OCI-LY7 (cell line): Measurements from ENCODE around the gene PDE11A. TPM values are rescaled to one million over a fixed set of nuclear protein-coding genes. Genes with fewer than 3 reads are reported as not detected.

Source experiments
- BruUV-seq: library from RNA; stranded (reverse); fragments of 400-500 nt; replicated peaks from 2 replicates; lab custom pipeline; 2021; lab: Mats Ljungman, UMichigan
- CTCF ChIA-PET: fragments of 300-600 bp; sonication (Branson Sonifier 250); formaldehyde crosslinking; loops from one replicate; lab custom pipeline; 2022; ENCODE audit warnings: antibody characterized with exemption; ENCODE audit not compliant: unreplicated experiment; lab: Charles Lee
- POLR2A ChIA-PET: fragments of 300-600 bp; sonication (Branson Sonifier 250); formaldehyde crosslinking; loops from one replicate; lab custom pipeline; 2022; ENCODE audit warnings: antibody characterized with exemption; lab: Charles Lee
- DNase-seq: peaks from one replicate; pipeline ENCODE4 v3.0.0-alpha.2; 2015; ENCODE audit warnings: low spot score
- H2AFZ ChIP-seq: fragments of 200-600 bp; sonication (generic), shearing (Covaris generic); 2 replicates; pipeline ENCODE4 v1.6.1; 2014; ENCODE audit warnings: mild to moderate bottlenecking, antibody characterized with exemption, low read length, moderate library complexity
- H3K27ac ChIP-seq: fragments of 200-600 bp; sonication (generic); 2 replicates; pipeline ENCODE4 v1.5.1; 2014; ENCODE audit warnings: mixed run types, low read depth, mild to moderate bottlenecking, moderate library complexity, low read length, inconsistent platforms; ENCODE audit not compliant: poor library complexity, severe bottlenecking
- H3K36me3 ChIP-seq: fragments of 200-600 bp; sonication (generic); 2 replicates; pipeline ENCODE4 v1.6.1; 2014; ENCODE audit warnings: mild to moderate bottlenecking, antibody characterized with exemption, low read length, moderate library complexity, mixed read lengths; ENCODE audit not compliant: insufficient read depth
- H3K4me1 ChIP-seq: fragments of 200-600 bp; sonication (generic); 2 replicates; pipeline ENCODE4 v1.5.1; 2014; ENCODE audit warnings: mild to moderate bottlenecking, low read length; ENCODE audit not compliant: insufficient read depth, poor library complexity, severe bottlenecking
- H3K4me2 ChIP-seq: fragments of 200-600 bp; sonication (generic); 2 replicates; pipeline ENCODE4 v1.6.1; 2014; ENCODE audit warnings: mild to moderate bottlenecking, low read length
- H3K4me3 ChIP-seq: fragments of 200-600 bp; sonication (generic); 2 replicates; pipeline ENCODE4 v1.5.1; 2014; ENCODE audit warnings: mild to moderate bottlenecking, low read depth, low read length; ENCODE audit not compliant: poor library complexity, severe bottlenecking
- H3K79me2 ChIP-seq: fragments of 200-600 bp; sonication (generic); 2 replicates; pipeline ENCODE4 v1.6.1; 2016; ENCODE audit warnings: low read depth, mild to moderate bottlenecking, low read length, moderate library complexity, mixed read lengths; ENCODE audit not compliant: insufficient read depth
- H3K9me2 ChIP-seq: fragments of 200-600 bp; sonication (generic); 2 replicates; pipeline ENCODE4 v1.6.1; 2016; ENCODE audit warnings: mild to moderate bottlenecking, low read length, mixed read lengths; ENCODE audit not compliant: insufficient read depth
- H3K9me3 ChIP-seq: fragments of 200-600 bp; sonication (generic); 2 replicates; pipeline ENCODE4 v1.6.1; 2014; ENCODE audit warnings: mild to moderate bottlenecking, mixed run types, low read length, mixed read lengths
- H4K20me1 ChIP-seq: fragments of 200-600 bp; sonication (generic); 2 replicates; pipeline ENCODE4 v1.6.1; 2014; ENCODE audit warnings: mild to moderate bottlenecking, antibody characterized with exemption, low read length, moderate library complexity, mixed read lengths; ENCODE audit not compliant: insufficient read depth
- CTCF ChIP-seq: fragments of 200-600 bp; sonication (generic); conservative IDR thresholded peaks from 2 replicates; pipeline ENCODE4 v1.5.1; 2014; ENCODE audit warnings: mild to moderate bottlenecking, antibody characterized with exemption, low read length, moderate library complexity, mixed read lengths
- EZH2phosphoT487 ChIP-seq: fragments of 200-600 bp; sonication (generic); IDR thresholded peaks from 2 replicates; pipeline ENCODE4 v1.6.1; 2018; ENCODE audit warnings: low read depth, borderline replicate concordance, mild to moderate bottlenecking, mixed run types, antibody characterized with exemption, low read length, moderate library complexity, mixed read lengths
- intact Hi-C: fragments of 100-400 bp; cut with micrococcal nuclease; formaldehyde crosslinking; loops from one replicate; pipeline ENCODE4 v1.10.0; 2022; ENCODE audit not compliant: unreplicated experiment
- total RNA-seq, 2 experiments: library from RNA; depleted of rRNA in 1 of 2; stranded (reverse); fragments of >200 nt in 1 of 2; shearing (Covaris generic) in 1 of 2; gene quantifications; 2 replicates each; pipeline ENCODE4 v1.2.3, GENCODE V29; 2014 to 2022

The PDE11A gene
- total RNA-seq, 2 experiments from 2014 or later = 0.03 TPM; not detected in 1

DNA sequence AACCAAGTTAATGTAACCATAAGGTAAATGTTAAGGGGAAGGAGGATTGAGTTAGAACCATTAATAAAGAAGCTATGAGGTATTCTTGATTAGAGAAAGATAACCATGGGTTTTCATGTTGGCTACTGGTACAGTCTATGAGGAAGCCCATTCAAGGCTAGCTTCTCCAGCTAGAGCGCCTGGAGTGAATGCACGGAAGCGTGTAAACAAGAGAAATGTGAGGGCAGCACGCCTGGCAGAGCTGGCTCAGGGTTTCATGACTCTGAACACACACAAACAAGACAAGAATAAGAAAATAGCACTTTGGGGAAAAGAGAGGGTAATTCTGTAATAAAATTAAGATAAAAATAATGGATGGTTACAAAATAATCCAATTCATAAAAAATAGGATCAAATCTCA is 255.3 kb downstream of the PDE11A start:
- intact Hi-C loops = no loop called here
- no peaks in the 10 kb centered on the region for H3K9me2 ChIP-seq
- BruUV-seq = no TSS peak
- no peak overlapping the region for H3K4me3 ChIP-seq
- H3K4me1 ChIP-seq = no peaks in the 10 kb centered on the region
- H3K36me3 ChIP-seq = no peaks in the 10 kb centered on the region
- no peaks in the 10 kb centered on the region for H3K9me3 ChIP-seq
- no peak overlapping the region for H3K27ac ChIP-seq
- ChIA-PET CTCF (no interaction called here), POLR2A (interaction anchor here (0.6 kb wide), 1 partner anchor 804 kb away, joined by 3 read pairs; no protein-coding TSS in a partner anchor)
- DNase-seq = no peak
- H2AFZ ChIP-seq = no peak overlapping the region
- no peaks in the 10 kb centered on the region for H4K20me1 ChIP-seq
- H3K79me2 ChIP-seq = no peaks in the 10 kb centered on the region
- TF ChIP-seq EZH2phosphoT487 (no peak), CTCF (no peak)
- no peak overlapping the region for H3K4me2 ChIP-seq

DNA sequence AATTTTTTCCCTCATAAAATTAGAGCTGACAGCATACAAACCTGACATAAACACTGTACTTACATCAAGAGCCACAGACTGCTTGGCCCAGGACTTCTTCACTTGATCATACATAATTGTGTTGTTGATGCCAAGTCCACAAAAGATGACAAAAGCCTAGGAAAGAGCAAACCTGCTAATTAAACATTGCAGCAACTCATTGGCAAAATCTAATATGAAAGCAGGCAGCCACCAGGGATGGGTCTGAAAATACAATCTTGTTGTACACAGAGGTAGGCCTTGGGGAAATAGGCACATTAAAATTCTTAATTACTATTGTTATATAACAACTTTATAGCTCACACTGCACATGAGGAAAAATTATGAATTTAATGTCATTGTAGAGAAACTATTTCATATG is 255.8 kb downstream of the PDE11A start:
- CTCF ChIA-PET = no interaction called here

More for the DNA sequence above, 255.8 kb downstream of the PDE11A start:
- Histone ChIP-seq H4K20me1 (no peaks in the 10 kb centered on the region), H3K9me2 (no peaks in the 10 kb centered on the region), H3K4me2 (no peak overlapping the region), H3K9me3 (no peaks in the 10 kb centered on the region), H3K36me3 (no peaks in the 10 kb centered on the region), H3K79me2 (no peaks in the 10 kb centered on the region), H3K4me3 (no peak overlapping the region), H3K4me1 (no peaks in the 10 kb centered on the region), H3K27ac (no peak overlapping the region), H2AFZ (no peak overlapping the region)
- DNase-seq = no peak
- TF ChIP-seq CTCF = no peak
- TF ChIP-seq EZH2phosphoT487 = no peak
- intact Hi-C loops = no loop called here
- BruUV-seq = no TSS peak
- POLR2A ChIA-PET = interaction anchor here (0.7 kb wide), 1 partner anchor 44 kb away, joined by 4 read pairs; no protein-coding TSS in a partner anchor
